Placental pericyte (primary cell): ENCODE results near the gene USP12. TPM values are rescaled to one million over a fixed set of nuclear protein-coding genes. Genes with fewer than 3 reads are reported as not detected.

Experiments
- total RNA-seq: library from RNA; depleted of rRNA; stranded (reverse); fragments of >200 nt; gene quantifications from 2 replicates; pipeline ENCODE4 v1.2.3, GENCODE V29; 2012

The USP12 gene
- 13.3 and 36.2 TPM in 2 replicates for total RNA-seq

GRCh38 chr13:27171244-27171826 lies at the start of gene USP12:
Gene USP12 (minus strand): TSS chr13:27171811. CDS start chr13:27171639, 172 bp downstream.

Other genes starting within 250 kb of the USP12 start
- 393 and 506 TPM in 2 replicates for gene RPL21, start 79.7 kb upstream of the USP12 start, total RNA-seq
- 2.2 and 2.9 TPM in 2 replicates for gene RASL11A, start 99.0 kb upstream of the USP12 start, total RNA-seq